Endothelial cell of umbilical vein (primary cell): Measurements from ENCODE around the gene DBNL. TPM values are rescaled to one million over a fixed set of nuclear protein-coding genes. Genes with fewer than 3 reads are reported as not detected.

ENCODE experiments used
- BruUV-seq: library from RNA; stranded (reverse); fragments of 400-500 nt; replicated peaks from 2 replicates; lab custom pipeline; 2021; lab: Mats Ljungman, UMichigan
- CTCF ChIA-PET: fragments of 300-600, 350-600 bp; sonication (Branson Sonifier 250); formaldehyde crosslinking; loops from one replicate; lab custom pipeline; 2021; ENCODE audit warnings: antibody characterized with exemption, inconsistent platforms; lab: Charles Lee
- POLR2A ChIA-PET: fragments of 300-600, 350-600 bp; sonication (Branson Sonifier 250); formaldehyde crosslinking; loops from one replicate; lab custom pipeline; 2021; ENCODE audit warnings: antibody characterized with exemption, inconsistent platforms; lab: Charles Lee
- DNase-seq: peaks from one replicate; pipeline ENCODE4 v3.0.0-alpha.2; 2011; ENCODE audit warnings: low read depth, low spot score
- FAIRE-seq: peaks from 2 replicates; lab custom pipeline; 2011; peaks lifted over from hg19 to GRCh38; lab: Jason Lieb, UNC
- H2AFZ ChIP-seq: 2 replicates; pipeline ENCODE4 v1.6.0; 2012; ENCODE audit warnings: low read depth, low read length, control low read depth, inconsistent platforms
- H3K27ac ChIP-seq: 2 replicates; pipeline ENCODE4 v1.5.1; 2011; ENCODE audit warnings: low read depth, mild to moderate bottlenecking, control low read depth, low read length, moderate library complexity; ENCODE audit not compliant: insufficient read depth
- H3K27me3 ChIP-seq, 2 experiments: 2 replicates each; pipeline versions ENCODE4 v1.6.0 to v1.6.1; 2011; ENCODE audit warnings: low read length in 2 of 2, mixed read lengths in 1 of 2; ENCODE audit not compliant: control insufficient read depth in 2 of 2, insufficient read depth in 2 of 2
- H3K36me3 ChIP-seq, 2 experiments: 2 replicates in 1 of 2; 3 replicates in 1 of 2; pipeline ENCODE4 v1.5.1; 2011; ENCODE audit warnings: low read length in 2 of 2, mild to moderate bottlenecking in 1 of 2, moderate library complexity in 1 of 2; ENCODE audit not compliant: control insufficient read depth in 2 of 2, insufficient read depth in 2 of 2; ENCODE audit errors: extremely low read depth in 1 of 2
- H3K4me1 ChIP-seq: 3 replicates; pipeline ENCODE4 v1.5.1; 2011; ENCODE audit warnings: mild to moderate bottlenecking, low read length; ENCODE audit not compliant: control insufficient read depth, insufficient read depth; ENCODE audit errors: extremely low read depth
- H3K4me2 ChIP-seq: 2 replicates; pipeline ENCODE4 v1.6.1; 2011; ENCODE audit warnings: low read length, control low read depth, mixed read lengths; ENCODE audit not compliant: insufficient read depth
- H3K4me3 ChIP-seq, 3 experiments: fragments of 200-600 bp in 1 of 3; sonication (generic), shearing (Covaris generic) in 1 of 3; replicated peaks in 1 of 3; 2 replicates each; pipeline ENCODE4 v1.5.1; 2011 to 2016; ENCODE audit warnings: control low read depth in 3 of 3, low read length in 3 of 3, mild to moderate bottlenecking in 2 of 3, inconsistent platforms in 1 of 3, low read depth in 1 of 3, moderate library complexity in 1 of 3; ENCODE audit not compliant: insufficient read depth in 1 of 3
- H3K79me2 ChIP-seq: 2 replicates; pipeline ENCODE4 v1.6.0; 2012; ENCODE audit warnings: low read length, inconsistent platforms; ENCODE audit not compliant: control insufficient read depth, insufficient read depth
- H3K9ac ChIP-seq: replicated peaks from 2 replicates; pipeline ENCODE3; 2011; ENCODE audit warnings: low read length, control low read depth; ENCODE audit not compliant: insufficient read depth; ENCODE audit errors: extremely low read depth
- H3K9me1 ChIP-seq: replicated peaks from 3 replicates; pipeline ENCODE4 v1.6.0; 2011; ENCODE audit warnings: mild to moderate bottlenecking, low read length; ENCODE audit not compliant: control insufficient read depth, insufficient read depth; ENCODE audit errors: extremely low read depth
- H3K9me3 ChIP-seq: replicated peaks from 2 replicates; pipeline ENCODE4 v1.5.1; 2012; ENCODE audit warnings: low read length, inconsistent platforms; ENCODE audit not compliant: control insufficient read depth, insufficient read depth
- H4K20me1 ChIP-seq: replicated peaks from 2 replicates; pipeline ENCODE3; 2011; ENCODE audit warnings: mild to moderate bottlenecking, low read length; ENCODE audit not compliant: control insufficient read depth, insufficient read depth; ENCODE audit errors: extremely low read depth
- CTCF ChIP-seq, 2 donors: IDR thresholded peaks; 1 replicate in 1 of 2; 2 replicates in 1 of 2; pipeline ENCODE4 v1.5.1; 2011; ENCODE audit warnings: low read length in 2 of 2, mild to moderate bottlenecking in 2 of 2, moderate library complexity in 2 of 2, control low read depth in 1 of 2, inconsistent platforms in 1 of 2, low read depth in 1 of 2; ENCODE audit not compliant: insufficient read depth in 1 of 2; ENCODE audit errors: extremely low read depth in 1 of 2
- EZH2 ChIP-seq: IDR thresholded peaks from 2 replicates; pipeline ENCODE4 v1.6.1; 2012; ENCODE audit warnings: borderline replicate concordance, low read depth, mild to moderate bottlenecking, moderate library complexity, low read length, inconsistent platforms; ENCODE audit not compliant: severe bottlenecking
- FOS ChIP-seq: IDR thresholded peaks from 2 replicates; pipeline ENCODE4 v1.6.1; 2011; ENCODE audit warnings: mild to moderate bottlenecking, low read length, moderate library complexity, borderline replicate concordance; ENCODE audit not compliant: insufficient read depth
- GATA2 ChIP-seq: IDR thresholded peaks from 2 replicates; pipeline ENCODE4 v1.7.0; 2011; ENCODE audit warnings: low read depth, mild to moderate bottlenecking, moderate library complexity, mixed read lengths, low read length; ENCODE audit not compliant: insufficient read length, insufficient read depth
- JUN ChIP-seq: IDR thresholded peaks from 2 replicates; pipeline ENCODE4 v1.6.1; 2011; ENCODE audit warnings: borderline replicate concordance, low read depth; ENCODE audit not compliant: insufficient read length, insufficient read depth
- POLR2A ChIP-seq: IDR thresholded peaks from 2 replicates; pipeline ENCODE4 v1.6.1; 2012; ENCODE audit warnings: low read depth, mild to moderate bottlenecking, control low read depth, low read length
- POLR2AphosphoS5 ChIP-seq: IDR thresholded peaks from 2 replicates; pipeline ENCODE4 v1.6.1; 2012; ENCODE audit warnings: low read depth, mild to moderate bottlenecking, control low read depth, low read length, moderate library complexity; ENCODE audit not compliant: insufficient read depth
- dilution Hi-C: fragments of 300-500 bp; cut with MboI; formaldehyde crosslinking; loops from one replicate; pipeline ENCODE4 v1.15.0; 2019; ENCODE audit warnings: low sequenced_read_pairs; ENCODE audit not compliant: extremely low pct_ligation_motif_present
- intact Hi-C: fragments of 100-400 bp; cut with micrococcal nuclease; formaldehyde crosslinking; loops from one replicate; pipeline ENCODE4 v1.10.0; 2022
- polyA plus RNA-seq, 4 experiments: library from polyadenylated mRNA; depleted of rRNA in 3 of 4; stranded (reverse) in 3 of 4; unstranded in 1 of 4; fragments of >200 nt; gene quantifications; 2 replicates each; pipeline versions ENCODE4 v1.2.1 to v1.2.3, GENCODE V29; 2011 to 2012; ENCODE audit warnings: missing spikeins in 1 of 4
- total RNA-seq: library from RNA; stranded (reverse); gene quantifications from 2 replicates; pipeline ENCODE4 v1.2.3, GENCODE V29; 2021
- TF ChIP-seq, protein P1 (sequence below): IDR thresholded peaks from 2 replicates; pipeline ENCODE4 v1.6.1; 2011; ENCODE audit not compliant: insufficient read depth, insufficient read length

Gene DBNL
- total and polyA plus RNA-seq, 2 donors (not counting 3 experiments of a cell fraction or from before 2014, with no cell fraction given), result 94.0 to 123 TPM

- Histone ChIP-seq H2AFZ (no peak overlapping the region), H3K4me2 (no peak overlapping the region), H3K27ac (no peak overlapping the region), H3K4me3 (no peak overlapping the region), H3K4me1 (peaks cover 30% of the 10 kb centered on the region), H3K9me1 (no peaks in the 10 kb centered on the region), H4K20me1 (no peaks in the 10 kb centered on the region), H3K9ac (no peak overlapping the region), H3K9me3 (no peaks in the 10 kb centered on the region), H3K79me2 (no peaks in the 10 kb centered on the region), H3K27me3 (no peaks in the 10 kb centered on the region), H3K36me3 (peaks cover 0 to 21% of the 10 kb centered on the region in 2 experiments)
- no TSS peak for BruUV-seq
- no peak for TF ChIP-seq FOS
- TF ChIP-seq GATA2, result no peak
- TF ChIP-seq POLR2A, result no peak
- no peak for TF ChIP-seq JUN
- no peak for TF ChIP-seq EZH2
- FAIRE-seq, result no peak
- POLR2A ChIA-PET, result no interaction called here
- DNase-seq, result no peak
- CTCF ChIA-PET, result interaction anchor here (1.8 kb wide), 1 partner anchor 28 kb away, joined by 6 read pairs; the partner anchor contains the start of gene AEBP1
- intact Hi-C loops, result no loop called here
- dilution Hi-C loops, result no loop called here
These were observed 32.6 kb downstream of the DBNL start for GRCh38 chr7:44077061-44077460.

DNA sequence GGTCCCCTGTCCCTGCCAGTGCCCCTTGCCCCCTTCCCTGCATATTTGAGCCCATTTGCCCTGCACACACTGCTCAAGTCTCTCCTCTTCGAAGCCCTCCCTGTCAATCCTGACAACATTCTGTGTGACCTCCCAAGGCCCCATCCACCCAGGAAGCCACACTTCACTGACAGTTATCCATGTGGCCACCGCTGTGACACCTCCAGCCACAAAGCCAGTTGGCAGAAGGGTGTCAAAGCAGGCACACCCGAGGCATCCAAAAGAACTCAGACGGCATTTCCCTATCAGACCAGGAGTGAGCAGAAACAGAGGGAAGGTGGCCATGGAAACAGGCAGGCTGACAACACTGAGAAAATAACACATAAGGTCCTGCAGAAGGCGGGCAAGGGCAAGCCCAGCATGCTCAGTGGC, 33.2 kb downstream of the DBNL start:
- no TSS peak for BruUV-seq
- CTCF ChIA-PET, result no interaction called here
- Histone ChIP-seq H3K9ac (no peak overlapping the region), H3K27me3 (no peaks in the 10 kb centered on the region), H4K20me1 (no peaks in the 10 kb centered on the region), H3K9me1 (no peaks in the 10 kb centered on the region), H3K4me1 (peaks cover 25% of the 10 kb centered on the region), H3K4me2 (no peak overlapping the region), H2AFZ (no peak overlapping the region), H3K27ac (no peak overlapping the region), H3K9me3 (no peaks in the 10 kb centered on the region), H3K79me2 (no peaks in the 10 kb centered on the region), H3K36me3 (peaks cover 0 to 21% of the 10 kb centered on the region in 2 experiments), H3K4me3 (no peak overlapping the region)
- no peak for FAIRE-seq
- dilution Hi-C loops, result no loop called here
- TF ChIP-seq JUN (no peak), POLR2AphosphoS5 (no peak), GATA2 (no peak), CTCF (IDR thresholded peaks at IDR 0.05; ENCODE audit: extremely low read depth in 1 of 2, insufficient read depth in 1 of 2, low read depth in 1 of 2, low read length in 2 of 2) (no peak), EZH2 (no peak), FOS (no peak)
- TF ChIP-seq, protein P1, sequence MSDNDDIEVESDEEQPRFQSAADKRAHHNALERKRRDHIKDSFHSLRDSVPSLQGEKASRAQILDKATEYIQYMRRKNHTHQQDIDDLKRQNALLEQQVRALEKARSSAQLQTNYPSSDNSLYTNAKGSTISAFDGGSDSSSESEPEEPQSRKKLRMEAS, result no peak
- POLR2A ChIA-PET, result no interaction called here
- DNase-seq, result no peak
- intact Hi-C loops, result no loop called here
